ENCODE measurements around the gene GPR146. TPM values are rescaled to one million over a fixed set of nuclear protein-coding genes. Genes with fewer than 3 reads are reported as not detected.

GPR146 gene, protein sequence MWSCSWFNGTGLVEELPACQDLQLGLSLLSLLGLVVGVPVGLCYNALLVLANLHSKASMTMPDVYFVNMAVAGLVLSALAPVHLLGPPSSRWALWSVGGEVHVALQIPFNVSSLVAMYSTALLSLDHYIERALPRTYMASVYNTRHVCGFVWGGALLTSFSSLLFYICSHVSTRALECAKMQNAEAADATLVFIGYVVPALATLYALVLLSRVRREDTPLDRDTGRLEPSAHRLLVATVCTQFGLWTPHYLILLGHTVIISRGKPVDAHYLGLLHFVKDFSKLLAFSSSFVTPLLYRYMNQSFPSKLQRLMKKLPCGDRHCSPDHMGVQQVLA
- total RNA-seq, result 10 to 100 TPM; 13.6 to 27.9 (median 16.3) TPM

- H3K27me3 ChIP-seq, result no peaks in the 10 kb centered on the region
- H3K27ac ChIP-seq, result peak within 1 kb of the TSS; percentile 84 to 97 (median 91)
- H3K4me3 ChIP-seq, result peak within 1 kb of the TSS; percentile 70 to 87
- TF ChIP-seq, protein P1, sequence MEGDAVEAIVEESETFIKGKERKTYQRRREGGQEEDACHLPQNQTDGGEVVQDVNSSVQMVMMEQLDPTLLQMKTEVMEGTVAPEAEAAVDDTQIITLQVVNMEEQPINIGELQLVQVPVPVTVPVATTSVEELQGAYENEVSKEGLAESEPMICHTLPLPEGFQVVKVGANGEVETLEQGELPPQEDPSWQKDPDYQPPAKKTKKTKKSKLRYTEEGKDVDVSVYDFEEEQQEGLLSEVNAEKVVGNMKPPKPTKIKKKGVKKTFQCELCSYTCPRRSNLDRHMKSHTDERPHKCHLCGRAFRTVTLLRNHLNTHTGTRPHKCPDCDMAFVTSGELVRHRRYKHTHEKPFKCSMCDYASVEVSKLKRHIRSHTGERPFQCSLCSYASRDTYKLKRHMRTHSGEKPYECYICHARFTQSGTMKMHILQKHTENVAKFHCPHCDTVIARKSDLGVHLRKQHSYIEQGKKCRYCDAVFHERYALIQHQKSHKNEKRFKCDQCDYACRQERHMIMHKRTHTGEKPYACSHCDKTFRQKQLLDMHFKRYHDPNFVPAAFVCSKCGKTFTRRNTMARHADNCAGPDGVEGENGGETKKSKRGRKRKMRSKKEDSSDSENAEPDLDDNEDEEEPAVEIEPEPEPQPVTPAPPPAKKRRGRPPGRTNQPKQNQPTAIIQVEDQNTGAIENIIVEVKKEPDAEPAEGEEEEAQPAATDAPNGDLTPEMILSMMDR (IDR thresholded peaks at IDR 0.05), result peak in 3 of 4 experiments; percentile 67 to 80 (median 73)
- TF ChIP-seq EP300 (IDR thresholded peaks at IDR 0.05), result no peak
- peak; percentile 12 to 66 for TF ChIP-seq POLR2A (IDR thresholded peaks at IDR 0.05)
- no peak for TF ChIP-seq POLR2AphosphoS5 (IDR thresholded peaks at IDR 0.05)
- 0% methylated on average over 4 of the region's 74 CpGs for WGBS, 2 donors (ENCODE audit: low coverage in 1 of 2)
- H3K36me3 ChIP-seq, result no peaks in the 10 kb centered on the region
- no peaks in the 10 kb centered on the region for H3K9me3 ChIP-seq
- H3K4me1 ChIP-seq, result peaks cover 0 to 89% (median 30%) of the 10 kb centered on the region in 3 donors
- ATAC-seq, result peak; percentile 97
Measured at GRCh38 chr7:1044189-1045068, at the start of gene GPR146. GPR146 (plus strand) TSS chr7:1044546; CDS start chr7:1057516, 12,970 bp downstream.

DNA sequence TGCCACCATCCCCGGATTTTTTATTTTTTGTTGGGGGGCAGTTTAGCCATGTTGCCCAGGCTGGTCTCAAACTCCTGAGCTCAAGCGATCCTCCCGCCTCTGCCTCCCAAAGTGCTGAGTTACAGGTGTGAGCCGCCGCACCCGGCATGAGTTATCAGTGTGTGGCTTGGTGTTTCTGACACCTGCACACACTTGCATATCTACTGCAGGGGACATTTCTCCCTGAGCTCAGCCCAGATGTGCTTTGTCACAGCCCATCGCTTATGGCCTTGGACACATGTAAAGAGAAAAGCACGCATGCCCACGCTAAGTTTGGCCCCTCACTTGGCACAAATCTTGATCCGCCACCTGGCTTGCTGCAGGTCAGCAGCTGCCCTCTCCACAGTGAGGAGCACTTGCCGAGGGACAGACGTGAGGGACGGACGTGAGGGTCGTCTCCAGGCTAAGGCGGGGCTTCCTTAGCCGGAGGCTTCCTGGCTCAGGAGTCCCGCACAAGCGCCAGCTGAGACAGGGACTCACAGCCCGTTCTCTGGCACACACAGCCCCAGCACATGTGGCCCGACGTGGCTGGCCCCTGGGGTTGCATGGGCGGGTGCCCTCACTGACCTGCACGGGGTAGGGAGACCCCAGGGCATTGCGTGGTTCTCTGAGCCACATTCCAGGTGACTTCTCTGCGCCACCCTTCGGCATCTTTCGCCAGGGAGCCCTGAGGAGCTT, 49.6 kb upstream of the GPR146 start:
- 72% methylated on average over 15 of the region's 28 CpGs; no CpG with 5 or more reads in 1 of the 2 donors for WGBS, 2 donors (ENCODE audit: low coverage in 1 of 2)
- Histone ChIP-seq H3K4me1 (peaks cover 0 to 12% (median 2%) of the 10 kb centered on the region in 3 donors), H3K27me3 (peaks cover 14% of the 10 kb centered on the region), H3K36me3 (peaks cover 0 to 48% of the 10 kb centered on the region in 2 donors), H3K4me3 (no peak overlapping the region), H3K27ac (no peak overlapping the region), H3K9me3 (no peaks in the 10 kb centered on the region)
- TF ChIP-seq POLR2A (IDR thresholded peaks at IDR 0.05) (no peak), EP300 (IDR thresholded peaks at IDR 0.05) (no peak), POLR2AphosphoS5 (IDR thresholded peaks at IDR 0.05) (no peak)
- TF ChIP-seq, protein P1 (IDR thresholded peaks at IDR 0.05), result no peak
- ATAC-seq, result no peak

- H3K27me3 ChIP-seq, result peaks cover 9% of the 10 kb centered on the region
- no peaks in the 10 kb centered on the region for H3K9me3 ChIP-seq
- peaks cover 0 to 12% (median 2%) of the 10 kb centered on the region in 3 donors for H3K4me1 ChIP-seq
- H3K27ac ChIP-seq, result no peak overlapping the region
- H3K36me3 ChIP-seq, result peaks cover 0 to 56% of the 10 kb centered on the region in 2 donors
- no peak overlapping the region for H3K4me3 ChIP-seq
- 60 to 84% methylated on average over 1 to 5 of the region's 14 CpGs for WGBS, 2 donors (ENCODE audit: low coverage in 1 of 2)
- TF ChIP-seq POLR2A (IDR thresholded peaks at IDR 0.05) (no peak), EP300 (IDR thresholded peaks at IDR 0.05) (no peak), POLR2AphosphoS5 (IDR thresholded peaks at IDR 0.05) (no peak)
- TF ChIP-seq, protein P1 (IDR thresholded peaks at IDR 0.05), result no peak
- ATAC-seq, result no peak
Measured at GRCh38 chr7:995571-995970, 48.8 kb upstream of the GPR146 start.

DNA sequence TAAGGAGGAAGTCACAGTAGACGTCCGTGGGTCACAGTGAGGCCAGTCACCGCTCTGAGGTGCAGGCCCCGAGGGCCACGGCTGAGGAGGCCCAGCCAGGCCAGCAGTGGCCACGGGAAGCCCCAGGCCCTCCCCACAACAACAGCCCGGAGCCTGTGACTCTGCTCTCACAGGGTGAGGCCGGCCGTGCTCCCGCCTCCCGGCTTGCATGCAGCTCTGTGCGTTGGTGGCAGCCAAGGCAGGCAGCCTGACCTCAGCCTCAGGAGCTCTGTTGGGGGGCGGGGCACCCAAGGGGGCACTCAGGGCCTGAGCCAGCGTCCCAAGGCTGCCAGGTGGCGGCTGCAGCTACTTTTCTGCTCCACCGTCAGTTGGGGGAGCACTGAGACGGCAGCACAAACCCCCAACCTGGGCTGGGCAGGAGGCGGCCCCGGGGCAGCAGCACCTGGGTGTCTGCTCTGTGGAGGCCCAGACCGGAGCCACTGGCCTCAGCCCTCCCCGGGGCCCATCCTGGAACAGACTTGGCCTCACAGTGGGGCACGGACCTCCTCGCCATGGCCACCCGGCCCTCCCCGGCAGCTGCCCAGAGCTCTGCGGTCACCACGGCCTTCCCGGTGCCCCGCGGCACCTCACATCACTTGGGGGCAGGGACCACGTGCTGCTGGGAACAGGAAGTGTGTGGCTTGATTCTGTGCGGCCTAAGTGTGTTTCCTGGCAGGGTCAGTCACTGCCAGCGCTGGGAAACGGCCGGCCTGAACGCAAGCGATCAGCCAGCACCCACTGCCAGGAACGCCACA, 48.1 kb upstream of the GPR146 start:
- Histone ChIP-seq H3K4me1 (peaks cover 0 to 12% (median 2%) of the 10 kb centered on the region in 3 donors), H3K4me3 (no peak overlapping the region), H3K27ac (no peak overlapping the region), H3K9me3 (no peaks in the 10 kb centered on the region), H3K36me3 (peaks cover 0 to 56% of the 10 kb centered on the region in 2 donors), H3K27me3 (peaks cover 2% of the 10 kb centered on the region)
- TF ChIP-seq, protein P1 (IDR thresholded peaks at IDR 0.05), result no peak
- TF ChIP-seq EP300 (IDR thresholded peaks at IDR 0.05) (no peak), POLR2A (IDR thresholded peaks at IDR 0.05) (no peak), POLR2AphosphoS5 (IDR thresholded peaks at IDR 0.05) (no peak)
- no peak for ATAC-seq
- no CpG with 5 or more reads among the region's 38 CpGs for WGBS, 2 donors (ENCODE audit: low coverage in 1 of 2)
